ENCODE data around the gene NPFFR1.

The NPFFR1 gene

DNA sequence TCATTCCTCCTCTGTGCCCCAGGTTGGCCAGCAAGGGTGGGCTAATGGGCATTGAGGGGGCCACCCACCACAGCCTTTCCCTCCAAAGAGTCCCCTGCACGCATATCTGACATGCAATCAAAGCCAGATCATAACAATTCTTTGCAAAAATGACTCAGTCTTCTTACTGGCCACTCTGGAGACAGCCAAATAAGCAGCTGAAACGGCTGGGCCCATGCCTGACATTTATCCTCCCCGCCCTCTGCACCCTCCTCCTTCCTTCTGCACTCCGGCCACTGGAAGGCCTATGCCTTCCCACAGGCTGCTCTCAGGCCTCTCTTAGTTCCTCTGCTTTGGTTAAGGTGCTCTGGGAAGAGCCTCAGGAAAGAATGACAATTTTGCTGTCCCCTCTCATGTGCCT is 29.2 kb upstream of the NPFFR1 start:
- no peak for DNase-seq

DNA sequence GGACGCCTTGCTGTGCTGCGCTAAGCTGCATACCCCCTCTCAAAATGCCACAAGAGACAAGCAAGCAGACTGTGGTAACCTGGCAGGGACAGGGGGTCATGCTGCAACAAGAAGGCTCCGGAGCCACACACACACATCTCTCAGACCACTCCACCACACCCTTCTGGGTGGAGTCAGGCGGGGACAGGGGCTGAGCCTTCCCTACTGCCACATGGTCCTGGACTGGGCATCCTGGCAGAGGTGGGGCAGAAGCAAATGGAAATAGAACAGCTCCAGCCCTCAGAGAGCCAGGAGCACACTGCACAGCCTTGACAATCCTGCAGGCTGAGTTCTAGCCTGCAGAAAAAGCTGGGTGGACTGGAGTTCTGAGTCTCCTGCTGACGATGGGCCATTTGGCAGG is 28.4 kb upstream of the NPFFR1 start:
- DNase-seq, result no peak

DNA sequence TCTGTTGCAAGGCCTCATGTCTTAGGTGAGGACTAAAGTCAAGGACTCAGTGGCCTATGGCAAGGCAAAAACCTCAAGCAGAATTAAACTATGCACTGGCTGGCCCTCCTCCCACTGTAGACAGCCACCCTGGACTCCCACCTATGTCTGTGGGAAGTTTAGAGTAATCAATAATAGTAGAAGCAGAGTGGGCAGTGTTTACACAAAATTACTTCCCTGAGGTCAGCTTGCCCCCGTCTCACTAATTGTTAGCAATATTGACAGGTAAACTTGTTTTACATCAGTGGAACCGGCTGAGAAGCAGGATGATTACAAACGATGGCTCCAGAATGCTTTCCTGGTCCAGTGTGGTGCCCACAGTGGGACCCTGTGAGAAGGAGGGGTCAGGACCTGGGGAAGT is 27.9 kb upstream of the NPFFR1 start:
- DNase-seq, result no peak

- no peak for DNase-seq
Observed at GRCh38 chr10:70309661-70310060, 25.9 kb upstream of the NPFFR1 start.

DNA sequence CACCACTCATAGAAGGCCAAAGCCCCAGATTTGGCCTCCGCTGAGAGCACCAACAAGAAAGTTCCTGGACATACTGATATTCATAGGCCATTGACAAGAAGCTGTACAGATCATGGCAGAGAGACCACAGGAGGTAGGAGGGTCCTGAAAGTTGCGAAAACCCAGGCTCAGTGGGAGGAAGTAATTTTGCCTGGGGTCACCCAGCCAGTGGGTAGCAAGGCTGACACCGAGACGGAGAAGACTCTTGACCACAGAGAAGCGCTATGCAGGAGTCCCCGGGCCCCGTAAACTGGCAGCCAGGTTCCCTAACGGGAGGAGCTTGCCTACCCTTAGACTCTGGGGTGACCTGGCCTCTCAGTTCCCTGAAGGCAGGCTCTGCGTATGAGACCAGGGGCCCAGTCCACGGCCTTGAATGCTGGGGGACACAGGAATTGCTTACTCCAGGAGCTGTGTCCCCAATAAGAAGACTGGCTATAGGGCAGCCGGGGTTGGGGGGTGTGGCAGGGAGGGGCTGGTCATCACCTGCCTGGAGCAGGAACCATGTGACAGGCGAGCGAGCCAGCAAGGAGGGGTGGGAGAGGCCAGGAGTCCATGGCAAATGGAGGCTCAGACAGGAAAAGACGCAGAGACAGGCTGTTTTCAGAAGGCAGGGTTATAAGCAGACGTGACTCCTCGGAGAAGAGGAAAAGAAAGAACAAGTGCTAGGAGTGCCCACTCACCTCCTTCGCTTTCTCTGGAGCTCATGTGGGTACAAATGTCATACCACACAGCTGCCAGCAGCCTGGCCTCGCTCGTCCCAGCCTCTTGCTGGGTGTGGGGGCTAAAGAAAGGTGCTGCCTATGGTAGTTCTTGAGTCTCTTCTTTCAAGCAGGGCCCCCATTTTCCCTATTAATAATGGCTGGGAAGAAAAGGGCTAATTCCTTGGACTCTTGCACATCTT is 24.6 kb upstream of the NPFFR1 start:
- no peak for DNase-seq

GRCh38 chr10:70306886-70307520 is 23.2 kb upstream of the NPFFR1 start:
- no peak for DNase-seq

GRCh38 chr10:70306181-70306705 is 22.4 kb upstream of the NPFFR1 start:
- no peak for DNase-seq

GRCh38 chr10:70303730-70304129 is 19.9 kb upstream of the NPFFR1 start:
- DNase-seq, result no peak

DNA sequence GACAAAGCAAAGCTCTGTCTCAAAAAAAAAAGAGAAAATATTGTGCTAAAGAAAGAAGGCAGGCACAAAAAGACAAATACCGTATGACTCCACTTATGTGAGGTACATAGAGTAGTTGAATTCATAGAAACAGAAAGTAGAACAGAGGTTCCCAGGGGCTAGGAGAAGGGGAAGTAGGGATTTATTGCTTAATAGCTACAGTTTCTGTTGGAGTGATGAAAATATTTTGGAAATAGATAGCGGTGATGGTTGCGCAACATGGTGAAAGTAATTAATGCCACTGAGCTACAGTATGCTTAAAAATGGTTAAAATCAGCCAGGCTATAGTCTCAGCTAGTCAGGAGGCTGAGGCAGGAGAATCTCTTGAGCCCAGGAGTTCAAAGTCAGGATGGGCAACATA is 18.5 kb upstream of the NPFFR1 start:
- DNase-seq, result peak; percentile 37

- no peak for DNase-seq
Observed at GRCh38 chr10:70300908-70301597, 17.2 kb upstream of the NPFFR1 start.

DNA sequence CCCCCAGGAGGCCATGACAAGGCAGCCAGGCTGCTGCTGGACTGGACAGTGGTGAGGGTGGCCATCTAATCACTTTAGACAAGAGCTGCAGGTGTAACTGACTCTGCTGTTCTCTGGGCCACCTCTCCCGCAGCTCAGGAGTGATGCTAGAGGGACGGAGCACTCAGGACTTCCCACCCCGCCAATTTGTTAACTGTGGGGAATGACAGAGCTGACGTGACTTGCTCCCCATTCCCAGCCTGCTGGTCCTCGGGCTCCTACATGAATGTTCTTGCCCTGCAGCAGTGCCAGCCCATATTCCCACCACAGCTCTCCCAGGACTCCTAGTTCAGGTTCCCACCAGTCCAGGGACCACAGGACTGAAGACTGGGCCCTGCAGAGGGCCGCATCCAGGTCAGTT is 16.7 kb upstream of the NPFFR1 start:
- DNase-seq, result no peak

DNA sequence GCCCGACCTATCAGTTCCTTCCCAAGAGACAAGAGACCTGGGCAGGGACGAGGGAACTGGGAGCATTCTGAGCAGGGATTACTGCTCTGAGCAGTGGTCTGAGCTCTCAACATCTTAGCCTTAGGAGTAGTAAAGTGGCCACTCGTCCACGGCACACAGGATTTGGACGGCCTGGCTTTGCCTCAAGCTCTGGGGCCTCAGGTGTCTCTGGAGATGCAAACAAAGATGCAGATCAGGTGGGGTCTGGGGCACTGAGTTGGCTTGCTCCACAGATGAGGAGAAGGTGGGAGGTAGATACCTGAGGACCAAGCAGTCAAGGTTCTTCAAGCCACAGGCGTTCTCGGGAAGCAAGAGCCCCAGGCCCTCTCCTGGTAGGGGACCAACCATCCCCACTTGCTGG is 16.1 kb upstream of the NPFFR1 start:
- no peak for DNase-seq

DNA sequence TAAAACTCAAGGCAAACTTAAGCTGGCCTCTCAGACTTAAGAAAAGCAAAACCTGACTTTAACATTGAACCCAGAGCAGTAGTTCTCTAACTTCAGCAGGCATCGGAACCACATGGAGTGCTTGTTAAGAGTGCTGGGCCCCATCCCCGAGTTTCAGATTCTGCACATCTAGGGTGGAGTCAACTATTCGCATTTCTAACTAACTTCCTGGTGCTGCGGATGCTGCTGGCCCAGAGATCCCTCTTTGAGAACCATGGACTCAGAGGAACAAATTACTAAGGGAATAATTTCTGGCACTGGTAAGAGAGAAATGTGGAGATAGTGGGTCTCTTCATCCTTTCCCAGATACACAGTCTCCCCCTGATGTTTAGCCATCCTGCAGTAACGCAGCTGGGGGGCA is 14.6 kb upstream of the NPFFR1 start:
- DNase-seq, result no peak

- no peak for DNase-seq
Observed at GRCh38 chr10:70297224-70297623, 13.4 kb upstream of the NPFFR1 start.

- peak; percentile 83 for DNase-seq
Observed at GRCh38 chr10:70296406-70296899, 12.6 kb upstream of the NPFFR1 start.

DNA sequence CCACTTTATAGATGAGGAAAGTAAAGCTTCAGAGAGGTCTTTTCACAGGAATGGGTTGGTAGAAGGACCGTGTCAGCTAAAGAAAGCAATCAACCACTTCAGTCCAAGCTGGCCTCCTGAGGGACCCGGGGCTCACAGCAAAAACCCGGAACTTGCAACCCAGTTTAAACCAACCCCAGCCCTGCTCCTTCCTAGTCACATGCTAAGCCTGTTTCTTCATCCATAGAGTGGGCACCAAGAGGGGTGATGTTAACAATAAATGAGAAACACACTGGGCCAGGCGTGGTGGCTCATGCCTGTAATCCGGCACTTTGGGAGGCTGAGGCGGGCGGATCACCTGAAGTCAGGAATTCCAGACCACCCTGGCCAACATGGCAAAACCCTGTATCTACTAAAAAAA is 12.1 kb upstream of the NPFFR1 start:
- no peak for DNase-seq

DNA sequence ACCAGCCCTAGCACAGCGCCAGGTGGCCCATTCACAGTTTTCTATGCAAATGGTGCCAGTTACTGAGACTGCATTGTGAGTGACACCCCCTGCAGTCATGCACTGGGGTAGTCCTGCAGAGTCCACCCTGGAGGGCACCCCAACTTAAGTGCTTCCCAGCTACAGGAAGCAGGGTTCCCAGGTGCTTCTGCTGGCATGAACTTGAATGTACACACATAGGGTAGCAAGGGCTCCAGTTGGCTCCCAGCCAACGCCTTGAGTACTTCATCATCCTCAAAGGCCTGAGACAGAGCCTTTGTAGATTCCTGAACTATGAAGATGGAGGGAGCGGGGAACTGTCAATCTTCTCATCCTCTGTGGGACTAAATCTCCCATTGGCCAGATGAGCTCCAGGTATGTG is 11.5 kb upstream of the NPFFR1 start:
- DNase-seq, result no peak

- DNase-seq, result no peak
Observed at GRCh38 chr10:70293169-70293843, 9.5 kb upstream of the NPFFR1 start.

DNA sequence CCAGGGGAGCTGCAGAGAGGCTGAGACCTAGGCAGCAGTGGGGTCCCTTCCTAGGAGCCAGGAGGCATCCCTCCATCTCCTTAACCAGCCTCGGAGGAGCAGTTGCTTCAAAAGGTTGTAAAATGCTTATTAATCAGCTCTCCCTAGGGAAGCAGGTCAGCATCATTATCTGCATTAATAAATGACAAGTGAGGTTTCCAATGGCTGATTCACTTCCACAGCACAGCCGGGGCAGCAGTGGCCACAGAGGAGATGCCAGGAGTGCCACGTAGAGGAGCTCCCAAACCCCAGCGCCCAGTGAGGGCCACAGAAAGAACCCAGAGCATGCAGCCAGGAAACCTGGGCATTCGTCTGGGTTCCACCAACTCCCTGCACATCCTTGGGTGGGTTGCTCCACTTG is 8.2 kb upstream of the NPFFR1 start:
- no peak for DNase-seq

GRCh38 chr10:70289739-70290138 is 5.9 kb upstream of the NPFFR1 start:
- DNase-seq, result no peak

GRCh38 chr10:70286616-70287015 is 2.8 kb upstream of the NPFFR1 start:
- DNase-seq, result no peak

DNA sequence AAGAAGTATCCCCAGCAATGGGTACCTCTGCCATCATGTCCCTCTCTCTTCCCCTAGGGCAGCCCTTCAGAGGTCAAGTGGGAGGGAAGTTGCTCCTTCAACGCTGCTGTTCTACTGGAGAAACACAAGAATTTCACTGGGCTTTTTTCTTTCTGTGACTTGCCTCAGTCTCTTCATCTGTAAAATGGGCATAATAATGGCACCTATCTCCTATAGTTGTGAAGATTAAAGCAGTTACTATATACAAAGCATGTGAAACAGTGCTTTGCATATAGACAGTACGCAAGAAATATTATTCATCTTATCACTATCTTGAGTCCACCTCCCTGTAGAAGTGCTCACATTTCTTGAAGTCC is 1.6 kb upstream of the NPFFR1 start:
- no peak for DNase-seq

All from fibroblast of upper back skin (primary cell).